ENCODE data around the gene BAG1.
A peak's percentile ranks its signal among the peaks of the same experiment; 100 is the strongest.

BAG1 gene

GRCh38 chr9:33264473-33265177 lies at the start of gene BAG1, which contains the start of gene CHMP5:
Gene BAG1, minus strand, starts transcription at chr9:33264708.
Gene CHMP5, plus strand, starts transcription at chr9:33265049. Its CDS starts 30 bp downstream, at chr9:33265079.
- Mint-ChIP-seq H3K36me3 (ENCODE audit: low read depth) (peaks cover 42% of the 10 kb centered on the region), H3K9me3 (no peaks in the 10 kb centered on the region), H3K27me3 (ENCODE audit: low read depth, poor library complexity) (peaks cover 3% of the 10 kb centered on the region), H3K4me3 (peak within 1 kb of the TSS; percentile 96), H3K27ac (peak within 1 kb of the TSS; percentile 58), H3K4me1 (peaks cover 32% of the 10 kb centered on the region)
- TF ChIP-seq CTCF (IDR thresholded peaks at IDR 0.05) = peak; percentile 16
- DNase-seq = peak; percentile 100

- H3K36me3 Mint-ChIP-seq (ENCODE audit: low read depth) = peaks cover 58% of the 10 kb centered on the region
- no peaks in the 10 kb centered on the region for H3K27me3 Mint-ChIP-seq (ENCODE audit: low read depth, poor library complexity)
- H3K4me3 Mint-ChIP-seq = no peak overlapping the region
- no peak overlapping the region for H3K27ac Mint-ChIP-seq
- no peak for DNase-seq
- no peaks in the 10 kb centered on the region for H3K9me3 Mint-ChIP-seq
- no peak for TF ChIP-seq CTCF (IDR thresholded peaks at IDR 0.05)
- H3K4me1 Mint-ChIP-seq = no peaks in the 10 kb centered on the region
Measured at GRCh38 chr9:33311953-33312352, 47.4 kb upstream of the BAG1 start.

- Mint-ChIP-seq H3K27me3 (ENCODE audit: low read depth, poor library complexity) (no peaks in the 10 kb centered on the region), H3K4me3 (no peak overlapping the region), H3K36me3 (ENCODE audit: low read depth) (peaks cover 46% of the 10 kb centered on the region), H3K9me3 (no peaks in the 10 kb centered on the region), H3K27ac (no peak overlapping the region), H3K4me1 (no peaks in the 10 kb centered on the region)
- no peak for DNase-seq
- no peak for TF ChIP-seq CTCF (IDR thresholded peaks at IDR 0.05)
Measured at GRCh38 chr9:33310748-33311147, 46.2 kb upstream of the BAG1 start.

GRCh38 chr9:33309903-33310302 lies 45.4 kb upstream of the BAG1 start:
- no peak for TF ChIP-seq CTCF (IDR thresholded peaks at IDR 0.05)
- H3K9me3 Mint-ChIP-seq = no peaks in the 10 kb centered on the region
- H3K27me3 Mint-ChIP-seq (ENCODE audit: low read depth, poor library complexity) = no peaks in the 10 kb centered on the region
- H3K4me3 Mint-ChIP-seq = no peak overlapping the region
- H3K4me1 Mint-ChIP-seq = no peaks in the 10 kb centered on the region
- H3K27ac Mint-ChIP-seq = no peak overlapping the region
- DNase-seq = no peak
- peaks cover 40% of the 10 kb centered on the region for H3K36me3 Mint-ChIP-seq (ENCODE audit: low read depth)

GRCh38 chr9:33307067-33307466 lies 42.6 kb upstream of the BAG1 start:
- no peak for TF ChIP-seq CTCF (IDR thresholded peaks at IDR 0.05)
- DNase-seq = no peak
- H3K9me3 Mint-ChIP-seq = no peaks in the 10 kb centered on the region
- no peaks in the 10 kb centered on the region for H3K4me1 Mint-ChIP-seq
- H3K27ac Mint-ChIP-seq = no peak overlapping the region
- no peaks in the 10 kb centered on the region for H3K27me3 Mint-ChIP-seq (ENCODE audit: low read depth, poor library complexity)
- H3K36me3 Mint-ChIP-seq (ENCODE audit: low read depth) = peaks cover 22% of the 10 kb centered on the region
- no peak overlapping the region for H3K4me3 Mint-ChIP-seq

- peaks cover 20% of the 10 kb centered on the region for H3K36me3 Mint-ChIP-seq (ENCODE audit: low read depth)
- DNase-seq = no peak
- no peaks in the 10 kb centered on the region for H3K9me3 Mint-ChIP-seq
- no peak for TF ChIP-seq CTCF (IDR thresholded peaks at IDR 0.05)
- H3K27me3 Mint-ChIP-seq (ENCODE audit: low read depth, poor library complexity) = no peaks in the 10 kb centered on the region
- H3K27ac Mint-ChIP-seq = no peak overlapping the region
- H3K4me3 Mint-ChIP-seq = no peak overlapping the region
- H3K4me1 Mint-ChIP-seq = no peaks in the 10 kb centered on the region
Measured at GRCh38 chr9:33306037-33306436, 41.5 kb upstream of the BAG1 start.
